HFF-Myc (cell line): ENCODE data around the gene GFRA1.

ENCODE experiments used
- DNase-seq: peaks from one replicate; pipeline ENCODE4 v3.0.0-alpha.2; 2011; ENCODE audit warnings: low read depth; ENCODE audit errors: extremely low read depth
- H3K4me3 ChIP-seq: replicated peaks from 2 replicates; pipeline ENCODE4 v1.5.1; 2011; ENCODE audit warnings: low read depth, mild to moderate bottlenecking, control low read depth, low read length
- CTCF ChIP-seq: IDR thresholded peaks from 2 replicates; pipeline ENCODE4 v1.5.1; 2012; ENCODE audit warnings: mild to moderate bottlenecking, low read depth, low read length, control low read depth; ENCODE audit errors: missing control alignments

The GFRA1 gene

GRCh38 chr10:116099023-116099420 lies 174.0 kb downstream of the GFRA1 start:
- no peak for TF ChIP-seq CTCF
- H3K4me3 ChIP-seq, result no peak overlapping the region
- DNase-seq, result no peak

GRCh38 chr10:116098411-116099022 lies 174.5 kb downstream of the GFRA1 start:
- no peak for DNase-seq
- no peak for TF ChIP-seq CTCF
- no peak overlapping the region for H3K4me3 ChIP-seq

DNA sequence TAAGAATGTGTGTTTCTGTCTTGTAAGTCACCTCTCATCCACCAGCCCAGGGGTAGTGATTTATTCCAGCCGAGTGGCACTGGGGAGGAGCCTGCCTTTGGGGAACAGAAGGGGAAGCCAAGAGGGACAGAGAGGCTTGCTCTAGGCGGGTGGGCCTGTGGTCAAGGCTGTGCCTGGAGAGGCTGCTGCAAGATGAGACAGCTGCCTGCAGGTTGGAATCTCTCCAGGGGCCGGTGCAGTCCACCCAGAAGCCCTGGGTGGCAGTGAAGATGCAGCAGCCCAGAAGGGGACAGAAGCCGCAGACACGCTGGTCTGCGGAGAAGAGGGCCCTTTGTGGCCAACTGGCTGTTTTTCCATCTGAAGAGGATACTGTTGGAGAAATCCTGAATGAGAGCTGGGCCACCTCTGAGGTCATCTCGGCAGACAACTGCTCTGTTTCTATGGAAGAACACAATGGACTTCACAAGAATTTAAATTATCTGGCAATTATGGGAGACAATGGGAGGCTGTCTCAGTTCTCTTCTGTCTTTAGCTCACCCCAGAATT lies 175.7 kb downstream of the GFRA1 start:
- TF ChIP-seq CTCF, result no peak
- H3K4me3 ChIP-seq, result no peak overlapping the region
- DNase-seq, result no peak

- no peak for TF ChIP-seq CTCF
- no peak overlapping the region for H3K4me3 ChIP-seq
- DNase-seq, result no peak
Observed at GRCh38 chr10:116096526-116096925, 176.5 kb downstream of the GFRA1 start.

- no peak overlapping the region for H3K4me3 ChIP-seq
- TF ChIP-seq CTCF, result no peak
- DNase-seq, result no peak
Observed at GRCh38 chr10:116094356-116094755, 178.7 kb downstream of the GFRA1 start.

GRCh38 chr10:116093031-116093430 lies 180.0 kb downstream of the GFRA1 start:
- TF ChIP-seq CTCF, result no peak
- H3K4me3 ChIP-seq, result no peak overlapping the region
- no peak for DNase-seq

DNA sequence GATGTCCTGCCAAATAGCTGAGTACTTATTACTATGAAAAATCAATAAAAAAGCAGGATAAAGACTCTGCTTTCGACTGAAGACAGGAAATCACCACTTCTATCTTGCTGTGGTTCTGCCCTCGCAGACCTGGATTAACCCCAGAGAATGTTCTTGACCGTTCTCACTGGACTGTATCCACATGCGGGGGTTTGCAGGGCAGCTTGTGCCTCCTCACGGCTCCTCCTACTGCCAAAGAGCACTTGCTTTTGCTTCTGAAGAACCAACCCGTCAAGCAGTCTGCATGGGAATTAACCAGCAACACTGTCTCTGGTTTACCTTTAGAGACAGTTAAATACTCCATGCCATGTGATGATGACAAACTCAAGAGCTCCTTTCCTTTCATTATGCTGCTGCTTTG lies 184.0 kb downstream of the GFRA1 start:
- H3K4me3 ChIP-seq, result no peak overlapping the region
- no peak for DNase-seq

More for the DNA sequence above, 184.0 kb downstream of the GFRA1 start:
- TF ChIP-seq CTCF, result no peak
